Testis (tissue), 2 donors: ENCODE results near the gene APH1B.

Experiments
- POLR2A ChIP-seq: fragments of 450-650 bp; IDR thresholded peaks from one replicate; pipeline ENCODE4 v1.6.1; 2017; ENCODE audit warnings: antibody characterized with exemption, mild to moderate bottlenecking, moderate library complexity
- TF ChIP-seq, protein P1 (sequence below), 3 experiments: fragments of 450-650 bp in 2 of 3; fragments of 200-600 bp in 1 of 3; sonication (generic) in 1 of 3; IDR thresholded peaks; one replicate each; pipeline ENCODE4 v1.5.1; 2016 to 2019; ENCODE audit warnings: antibody characterized with exemption in 3 of 3, mild to moderate bottlenecking in 2 of 3, moderate library complexity in 1 of 3

DNA sequence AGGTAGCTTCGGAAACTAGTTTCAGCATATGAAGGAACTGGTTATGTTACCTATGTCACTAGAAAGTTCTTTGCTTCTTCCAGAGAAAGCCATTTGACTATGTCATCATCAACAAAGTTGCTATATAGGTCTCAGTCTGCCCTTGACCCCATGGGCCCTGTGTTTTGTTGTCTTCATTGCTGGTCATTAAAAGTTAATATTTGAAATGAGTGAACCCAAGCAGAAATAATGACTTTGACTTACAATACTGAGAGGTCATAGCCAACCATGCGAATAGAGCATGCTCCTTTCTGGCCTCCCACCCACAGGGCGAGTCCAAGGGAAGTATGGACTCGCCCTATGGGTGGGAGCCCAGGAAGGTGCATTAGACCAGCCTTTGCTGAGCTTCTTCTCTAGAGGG is 40.9 kb downstream of the APH1B start:
- TF ChIP-seq, protein P1, sequence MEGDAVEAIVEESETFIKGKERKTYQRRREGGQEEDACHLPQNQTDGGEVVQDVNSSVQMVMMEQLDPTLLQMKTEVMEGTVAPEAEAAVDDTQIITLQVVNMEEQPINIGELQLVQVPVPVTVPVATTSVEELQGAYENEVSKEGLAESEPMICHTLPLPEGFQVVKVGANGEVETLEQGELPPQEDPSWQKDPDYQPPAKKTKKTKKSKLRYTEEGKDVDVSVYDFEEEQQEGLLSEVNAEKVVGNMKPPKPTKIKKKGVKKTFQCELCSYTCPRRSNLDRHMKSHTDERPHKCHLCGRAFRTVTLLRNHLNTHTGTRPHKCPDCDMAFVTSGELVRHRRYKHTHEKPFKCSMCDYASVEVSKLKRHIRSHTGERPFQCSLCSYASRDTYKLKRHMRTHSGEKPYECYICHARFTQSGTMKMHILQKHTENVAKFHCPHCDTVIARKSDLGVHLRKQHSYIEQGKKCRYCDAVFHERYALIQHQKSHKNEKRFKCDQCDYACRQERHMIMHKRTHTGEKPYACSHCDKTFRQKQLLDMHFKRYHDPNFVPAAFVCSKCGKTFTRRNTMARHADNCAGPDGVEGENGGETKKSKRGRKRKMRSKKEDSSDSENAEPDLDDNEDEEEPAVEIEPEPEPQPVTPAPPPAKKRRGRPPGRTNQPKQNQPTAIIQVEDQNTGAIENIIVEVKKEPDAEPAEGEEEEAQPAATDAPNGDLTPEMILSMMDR (IDR thresholded peaks at IDR 0.05): no peak
- TF ChIP-seq POLR2A: no peak
